ENCODE measurements around the gene VEZF1.

DNA sequence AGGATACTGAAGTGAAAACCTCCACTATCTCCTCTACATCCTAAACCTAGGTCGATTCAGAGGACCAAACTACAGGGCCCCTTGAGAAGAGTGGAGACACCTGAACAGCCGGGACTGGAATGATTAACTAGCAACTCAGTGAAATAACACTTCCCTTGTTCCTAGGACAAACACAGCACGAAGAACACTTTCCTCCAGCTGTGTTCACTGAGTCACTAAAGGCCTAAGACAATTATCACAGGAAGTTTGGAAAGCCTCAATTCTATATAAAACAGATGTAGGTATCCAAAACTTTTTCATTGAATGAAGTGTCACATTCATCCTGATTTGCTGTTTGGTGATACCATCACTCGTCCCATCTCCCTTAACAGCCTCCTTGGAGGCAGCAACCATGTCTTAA is 17.3 kb downstream of the VEZF1 start:
- TF ChIP-seq POLR2A (IDR thresholded peaks at IDR 0.05) (no peak), POLR2AphosphoS5 (IDR thresholded peaks at IDR 0.05) (no peak), EP300 (IDR thresholded peaks at IDR 0.05; ENCODE audit: low read depth) (no peak)
- TF ChIP-seq, protein P1, sequence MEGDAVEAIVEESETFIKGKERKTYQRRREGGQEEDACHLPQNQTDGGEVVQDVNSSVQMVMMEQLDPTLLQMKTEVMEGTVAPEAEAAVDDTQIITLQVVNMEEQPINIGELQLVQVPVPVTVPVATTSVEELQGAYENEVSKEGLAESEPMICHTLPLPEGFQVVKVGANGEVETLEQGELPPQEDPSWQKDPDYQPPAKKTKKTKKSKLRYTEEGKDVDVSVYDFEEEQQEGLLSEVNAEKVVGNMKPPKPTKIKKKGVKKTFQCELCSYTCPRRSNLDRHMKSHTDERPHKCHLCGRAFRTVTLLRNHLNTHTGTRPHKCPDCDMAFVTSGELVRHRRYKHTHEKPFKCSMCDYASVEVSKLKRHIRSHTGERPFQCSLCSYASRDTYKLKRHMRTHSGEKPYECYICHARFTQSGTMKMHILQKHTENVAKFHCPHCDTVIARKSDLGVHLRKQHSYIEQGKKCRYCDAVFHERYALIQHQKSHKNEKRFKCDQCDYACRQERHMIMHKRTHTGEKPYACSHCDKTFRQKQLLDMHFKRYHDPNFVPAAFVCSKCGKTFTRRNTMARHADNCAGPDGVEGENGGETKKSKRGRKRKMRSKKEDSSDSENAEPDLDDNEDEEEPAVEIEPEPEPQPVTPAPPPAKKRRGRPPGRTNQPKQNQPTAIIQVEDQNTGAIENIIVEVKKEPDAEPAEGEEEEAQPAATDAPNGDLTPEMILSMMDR (IDR thresholded peaks at IDR 0.05): no peak

Data from transverse colon (tissue), 4 donors.